Middle frontal gyrus (tissue), 1 donor: Measurements from ENCODE around the gene DLG2.
"Not testable (repeated sequence)": the region's sequence is repeated elsewhere in the genome, so short reads cannot be mapped to it uniquely, and the experiment has no call there.

Source experiments
- DNase-seq: peaks from one replicate; pipeline ENCODE4 v3.0.0-alpha.2; 2015; ENCODE audit warnings: low spot score; ENCODE audit errors: extremely low spot score

Gene DLG2

GRCh38 chr11:85340846-85341245 is 286.3 kb downstream of the DLG2 start:
- DNase-seq: not testable (repeated sequence)

GRCh38 chr11:85318573-85318972 is 308.6 kb downstream of the DLG2 start:
- no peak for DNase-seq

- DNase-seq: no peak
Observed at GRCh38 chr11:85316967-85317366, 310.2 kb downstream of the DLG2 start.

- DNase-seq: no peak
Observed at GRCh38 chr11:85313741-85314140, 313.4 kb downstream of the DLG2 start.

GRCh38 chr11:85310479-85310878 is 316.7 kb downstream of the DLG2 start:
- peak; percentile 9 for DNase-seq

GRCh38 chr11:85307366-85307765 is 319.8 kb downstream of the DLG2 start:
- no peak for DNase-seq

GRCh38 chr11:85301895-85302678 is 325.1 kb downstream of the DLG2 start:
- DNase-seq: no peak

- DNase-seq: no peak
Observed at GRCh38 chr11:85299258-85299942, 327.7 kb downstream of the DLG2 start.

GRCh38 chr11:85295694-85296271 is 331.4 kb downstream of the DLG2 start:
- DNase-seq: no peak

- no peak for DNase-seq
Observed at GRCh38 chr11:85281550-85281949, 345.6 kb downstream of the DLG2 start.

- no peak for DNase-seq
Observed at GRCh38 chr11:85279267-85279666, 347.9 kb downstream of the DLG2 start.

GRCh38 chr11:85277693-85278092 is 349.5 kb downstream of the DLG2 start:
- no peak for DNase-seq

- no peak for DNase-seq
Observed at GRCh38 chr11:85276332-85276731, 350.8 kb downstream of the DLG2 start.

GRCh38 chr11:85270315-85270714 is 356.8 kb downstream of the DLG2 start:
- DNase-seq: not testable (repeated sequence)

- DNase-seq: no peak
Observed at GRCh38 chr11:85269109-85269508, 358.0 kb downstream of the DLG2 start.

- no peak for DNase-seq
Observed at GRCh38 chr11:85266646-85267045, 360.5 kb downstream of the DLG2 start.

GRCh38 chr11:85263328-85263727 is 363.8 kb downstream of the DLG2 start:
- no peak for DNase-seq

GRCh38 chr11:85257837-85258236 is 369.3 kb downstream of the DLG2 start:
- no peak for DNase-seq

GRCh38 chr11:85256433-85256832 is 370.7 kb downstream of the DLG2 start:
- DNase-seq: no peak

GRCh38 chr11:85249482-85249881 is 377.7 kb downstream of the DLG2 start:
- DNase-seq: no peak

GRCh38 chr11:85247797-85248196 is 379.3 kb downstream of the DLG2 start:
- DNase-seq: no peak

GRCh38 chr11:85238906-85239305 is 388.2 kb downstream of the DLG2 start:
- DNase-seq: no peak
